Stimulated activated CD4-positive, alpha-beta T cell treated with anti-CD3 and anti-CD28 coated beads, TNF-alpha, amount 100 ng/mL, for 48 hours (primary cell): ENCODE measurements around the gene CCDC91.

Experiments
- DNase-seq, 3 donors: peaks; one replicate each; pipeline ENCODE4 v3.0.0-alpha.2; 2020; ENCODE audit warnings: low read depth in 3 of 3

The CCDC91 gene

DNA sequence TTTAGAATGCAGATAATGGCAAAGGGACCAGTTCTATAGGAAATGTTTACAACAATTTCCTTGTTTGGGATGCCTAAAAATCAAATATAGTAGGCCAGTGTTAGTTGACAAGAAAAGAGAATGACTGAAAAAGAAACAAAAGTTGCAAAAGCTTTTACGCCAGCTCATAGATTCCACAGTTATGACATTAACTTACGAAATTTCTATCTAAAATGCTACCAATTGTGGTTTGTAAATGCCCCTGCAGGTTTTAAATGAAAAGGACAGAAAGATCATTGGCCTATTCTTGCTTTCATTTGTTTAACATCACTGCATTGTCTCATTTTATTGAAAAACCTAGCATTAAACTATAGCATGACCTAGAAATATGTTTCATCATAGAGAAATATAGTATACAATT lies 345.8 kb downstream of the CCDC91 start:
- DNase-seq = no peak

GRCh38 chr12:28537474-28537873 lies 347.2 kb downstream of the CCDC91 start:
- no peak for DNase-seq

DNA sequence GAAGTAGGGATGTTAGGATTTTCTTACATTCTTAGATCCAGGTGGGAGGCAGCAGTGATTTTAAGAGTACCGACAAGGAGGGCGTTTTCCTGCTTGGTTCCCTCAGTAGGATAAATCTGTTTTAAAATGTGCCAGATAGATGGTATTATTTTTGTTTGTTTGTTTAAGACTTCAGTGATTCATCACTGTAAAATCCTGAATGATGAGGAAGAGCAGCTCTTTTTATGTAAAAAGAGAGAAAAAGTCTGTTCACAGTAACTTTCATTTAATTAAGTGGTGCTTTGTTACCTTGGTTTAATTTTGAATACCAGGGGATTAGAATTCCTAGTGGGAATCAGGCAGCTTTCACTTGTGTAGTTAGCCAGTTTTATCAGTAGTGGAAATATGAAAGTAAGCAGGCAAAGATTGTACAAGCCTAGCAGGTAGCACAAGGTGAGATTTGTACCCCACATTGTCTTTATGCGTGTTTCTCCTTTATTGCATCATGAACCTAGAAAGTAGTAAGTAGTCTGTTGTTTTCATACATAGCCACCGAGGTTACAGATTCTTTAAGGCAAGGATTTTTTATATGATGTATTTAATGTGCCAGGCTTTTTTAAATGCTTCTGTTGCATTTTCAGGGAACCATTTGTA lies 349.6 kb downstream of the CCDC91 start:
- DNase-seq = no peak

GRCh38 chr12:28540324-28540714 lies 350.1 kb downstream of the CCDC91 start:
- DNase-seq = no peak

GRCh38 chr12:28543021-28543890 lies 353.0 kb downstream of the CCDC91 start:
- DNase-seq = no peak

- DNase-seq = no peak
Observed at GRCh38 chr12:28550757-28551704, 360.8 kb downstream of the CCDC91 start.

DNA sequence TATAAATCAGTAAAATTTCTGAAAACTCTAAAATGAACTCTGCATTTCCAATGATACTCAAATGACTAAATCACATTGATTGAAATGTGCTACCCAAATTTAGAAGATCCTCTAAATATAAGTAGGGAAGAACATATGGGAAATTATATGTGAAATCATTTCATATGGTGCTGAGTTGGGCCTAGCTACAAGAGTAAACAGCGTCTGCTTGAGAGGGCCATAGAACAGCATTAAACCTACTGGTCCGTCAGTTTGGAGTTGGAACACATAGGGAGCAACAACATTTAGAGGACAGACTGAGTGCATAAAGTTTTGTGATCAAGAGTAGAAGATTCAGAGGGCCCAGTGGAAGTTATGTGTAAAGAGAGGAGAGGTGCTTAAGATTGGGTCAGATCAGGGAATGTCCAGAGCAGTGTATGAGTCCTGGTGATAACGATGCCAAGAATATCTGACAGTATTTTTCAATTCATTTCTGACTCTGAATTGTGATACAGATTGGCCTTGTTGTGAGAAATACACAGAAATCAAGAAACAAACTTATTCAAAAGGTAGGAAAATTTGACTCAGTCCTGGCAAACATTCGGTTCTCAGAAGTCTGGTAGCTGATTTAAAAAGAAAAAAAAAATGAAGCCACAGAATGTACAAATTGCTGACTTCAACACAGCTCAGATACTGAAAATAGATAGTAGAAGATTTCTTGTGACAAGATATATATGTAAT lies 362.2 kb downstream of the CCDC91 start:
- no peak for DNase-seq

GRCh38 chr12:28555748-28556147 lies 365.5 kb downstream of the CCDC91 start:
- DNase-seq = no peak

GRCh38 chr12:28558250-28558649 lies 368.0 kb downstream of the CCDC91 start:
- no peak for DNase-seq

GRCh38 chr12:28563286-28563685 lies 373.0 kb downstream of the CCDC91 start:
- DNase-seq = no peak

DNA sequence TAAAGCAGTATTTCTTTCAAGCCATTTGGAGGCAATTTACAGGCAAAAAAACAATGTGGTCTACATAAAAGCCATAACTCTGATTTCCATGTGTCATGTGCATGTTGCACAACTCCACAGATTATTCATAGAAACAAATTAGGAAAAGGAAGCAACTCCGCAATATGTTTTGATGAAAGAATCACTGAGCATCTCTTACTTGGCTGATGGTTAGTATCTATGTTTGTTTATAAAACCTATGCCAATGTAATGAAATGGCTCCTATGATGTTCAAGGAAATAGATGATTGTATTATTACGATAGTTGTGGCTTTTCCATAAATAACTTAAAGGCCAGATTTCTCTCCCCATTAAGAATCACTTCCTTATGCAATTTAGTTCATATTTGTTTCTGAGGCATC lies 373.7 kb downstream of the CCDC91 start:
- DNase-seq = no peak

DNA sequence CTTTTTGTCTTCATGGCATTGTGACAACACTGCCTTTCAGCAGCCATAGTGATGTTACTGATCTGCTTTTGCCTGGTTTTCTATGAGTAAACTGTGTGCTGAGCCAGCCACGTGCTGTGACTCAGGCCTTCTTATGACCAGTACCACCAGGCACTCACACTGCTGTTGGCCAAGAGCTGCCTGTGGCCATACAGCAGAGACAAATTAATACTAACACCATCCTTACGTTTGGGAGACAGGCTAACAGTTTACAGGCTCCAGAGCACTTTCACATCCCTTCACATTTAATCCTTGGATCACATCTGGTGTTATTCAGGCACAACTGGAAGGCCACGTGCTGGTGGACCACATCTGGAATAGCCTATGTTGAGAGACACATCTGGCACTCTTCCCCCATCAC lies 377.9 kb downstream of the CCDC91 start:
- no peak for DNase-seq

DNA sequence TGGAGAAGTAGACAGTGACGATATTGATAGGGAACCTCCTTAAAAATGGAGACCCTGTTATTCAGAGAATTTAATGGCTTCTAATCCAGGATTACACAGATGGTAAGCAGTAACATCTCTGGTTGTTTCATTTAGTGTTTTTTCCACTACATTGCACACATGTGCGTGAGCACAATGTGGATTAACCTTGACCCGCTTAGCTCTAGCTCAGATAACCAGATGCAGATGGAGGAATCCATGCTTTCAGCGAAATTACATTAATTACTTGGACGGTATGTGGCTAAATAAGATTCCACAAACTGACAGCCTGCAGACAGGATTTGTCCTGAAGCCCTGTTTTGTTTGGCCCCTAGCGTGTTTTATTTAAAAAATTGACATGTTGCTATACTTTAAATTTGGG lies 378.4 kb downstream of the CCDC91 start:
- DNase-seq = no peak

DNA sequence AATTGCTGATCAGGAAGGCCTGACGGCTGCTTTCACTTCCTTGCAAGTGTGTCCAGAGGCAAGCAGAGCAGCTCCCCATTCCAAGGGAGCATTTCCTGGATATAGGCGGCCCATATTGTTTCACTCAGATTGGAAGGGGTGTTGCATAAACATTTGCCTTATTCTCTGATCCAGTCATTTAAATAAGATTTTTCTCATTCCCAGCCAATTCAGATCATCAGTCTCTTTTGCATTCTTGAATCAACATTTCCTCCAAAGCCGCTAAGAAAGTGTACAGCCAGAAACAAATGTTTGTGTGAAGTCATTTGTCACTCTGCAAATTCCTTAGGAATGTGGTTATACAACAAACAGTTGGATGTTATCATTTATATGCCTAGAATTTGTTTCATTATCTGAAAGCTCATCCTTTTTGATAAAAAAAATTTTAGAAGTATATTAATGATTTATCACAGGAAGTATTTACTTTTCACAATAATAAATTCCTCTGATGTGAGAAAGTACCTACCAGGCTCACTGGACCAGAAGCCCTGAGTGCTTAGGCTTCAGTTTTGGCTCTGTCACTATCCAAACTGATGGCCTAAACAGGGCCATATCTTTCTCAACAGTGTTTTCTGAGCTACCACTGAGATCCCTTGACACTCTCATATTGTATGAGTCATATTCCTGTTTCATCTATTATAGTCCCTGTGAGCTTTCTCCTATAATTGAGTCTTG lies 379.6 kb downstream of the CCDC91 start:
- no peak for DNase-seq

DNA sequence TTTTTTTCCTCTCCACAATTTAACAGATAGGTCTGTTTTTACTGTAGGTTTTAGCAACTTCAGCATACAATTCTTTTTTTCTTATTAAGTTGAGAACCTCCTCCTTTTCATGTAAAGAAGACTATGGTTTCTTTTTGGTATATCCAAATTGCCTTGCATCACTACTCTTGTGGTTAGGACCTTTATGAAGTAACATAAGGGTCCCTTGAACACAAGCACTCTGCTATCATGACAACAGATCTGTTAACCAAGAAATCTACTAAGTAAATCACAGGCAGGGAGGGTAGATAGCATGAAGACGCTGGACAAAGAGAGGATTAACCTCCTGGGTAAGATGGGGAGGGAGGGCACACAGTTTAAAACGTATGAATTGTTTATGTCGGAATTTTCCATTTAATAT lies 380.6 kb downstream of the CCDC91 start:
- DNase-seq = no peak

DNA sequence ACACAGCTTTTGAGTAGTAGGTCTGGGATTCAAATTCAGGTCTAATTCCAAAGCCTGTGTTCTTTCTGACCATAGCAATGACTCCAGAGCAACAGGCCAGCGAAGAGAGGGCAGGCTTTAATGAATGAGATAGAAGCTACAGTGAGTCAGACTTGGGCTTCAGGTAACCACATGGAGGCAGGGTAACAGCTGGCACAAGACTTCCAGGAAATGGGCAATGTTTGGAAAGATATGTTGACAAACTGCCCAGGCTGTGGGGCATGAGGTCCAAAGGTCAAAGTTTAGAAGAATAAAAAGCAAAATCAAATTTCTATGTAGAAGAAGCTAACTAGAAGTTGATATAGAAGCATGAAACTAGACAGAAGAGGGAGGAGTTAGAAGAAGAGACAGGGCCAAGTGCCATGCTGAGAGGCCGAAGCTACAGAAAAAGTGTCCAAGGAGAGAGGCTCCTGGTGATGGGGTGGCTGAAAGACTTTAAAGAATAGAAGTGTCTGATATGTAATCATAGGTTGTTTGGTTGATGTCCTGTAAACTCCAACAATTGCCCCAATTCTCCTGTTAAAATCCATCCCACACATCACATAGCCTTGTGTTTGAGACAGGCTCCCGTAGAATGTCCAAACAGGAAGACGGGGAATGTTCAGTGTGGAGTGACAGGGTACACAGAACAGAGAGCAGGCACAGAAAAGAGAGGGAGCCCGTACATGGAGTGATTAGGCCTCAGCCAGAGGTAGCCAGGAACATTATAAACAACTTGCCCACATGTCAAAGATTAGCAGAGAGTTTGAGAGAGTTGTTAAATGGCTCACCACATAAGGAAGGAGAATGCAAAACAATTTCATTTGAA lies 384.7 kb downstream of the CCDC91 start:
- no peak for DNase-seq

DNA sequence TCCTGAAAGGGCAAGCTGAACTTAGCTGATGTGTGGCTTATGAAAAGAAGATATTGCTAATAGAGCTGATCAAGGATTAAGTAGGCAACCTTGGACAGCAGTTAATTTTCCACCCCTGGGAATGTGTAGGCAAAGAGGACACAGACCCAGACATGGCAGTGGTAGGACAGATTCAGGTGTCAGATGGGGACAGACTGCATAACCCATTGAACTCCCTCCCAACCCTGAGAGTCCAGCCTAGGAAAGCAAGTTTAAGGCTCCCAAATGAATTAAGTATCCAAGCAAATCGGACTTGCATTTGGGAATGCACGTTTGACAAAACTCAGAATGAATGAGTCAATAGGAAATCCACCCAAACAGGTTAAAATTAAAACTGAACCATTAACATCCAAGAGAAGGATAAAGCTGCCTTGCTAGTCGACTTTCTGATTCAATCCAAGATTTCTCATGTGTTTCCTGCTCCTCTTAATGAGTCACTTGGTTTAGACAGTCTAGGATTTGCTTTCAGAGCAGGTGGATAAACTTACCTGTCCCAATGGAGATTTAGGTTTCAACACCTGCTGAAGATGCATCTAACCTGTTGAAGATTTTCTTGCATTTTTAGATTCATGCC lies 385.4 kb downstream of the CCDC91 start:
- no peak for DNase-seq

DNA sequence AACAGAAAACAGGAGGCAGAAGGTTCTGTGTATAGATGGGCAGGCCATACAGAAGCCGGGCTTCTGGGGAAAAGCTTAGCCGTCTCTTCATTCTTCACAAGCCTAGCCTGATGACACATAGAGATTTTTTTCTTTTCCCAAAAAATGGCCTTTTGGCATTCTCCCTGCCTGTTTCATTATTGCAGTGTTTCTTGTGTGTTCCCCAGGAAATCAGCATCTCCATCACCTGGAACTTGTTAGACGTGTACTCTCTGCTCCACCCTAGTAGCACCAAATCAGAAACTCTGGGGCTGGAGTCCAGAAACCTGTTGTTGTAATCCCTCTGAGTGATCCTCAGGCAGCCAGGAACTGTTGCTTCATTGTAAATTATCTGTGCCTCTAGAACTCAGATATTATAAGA lies 388.1 kb downstream of the CCDC91 start:
- no peak for DNase-seq

DNA sequence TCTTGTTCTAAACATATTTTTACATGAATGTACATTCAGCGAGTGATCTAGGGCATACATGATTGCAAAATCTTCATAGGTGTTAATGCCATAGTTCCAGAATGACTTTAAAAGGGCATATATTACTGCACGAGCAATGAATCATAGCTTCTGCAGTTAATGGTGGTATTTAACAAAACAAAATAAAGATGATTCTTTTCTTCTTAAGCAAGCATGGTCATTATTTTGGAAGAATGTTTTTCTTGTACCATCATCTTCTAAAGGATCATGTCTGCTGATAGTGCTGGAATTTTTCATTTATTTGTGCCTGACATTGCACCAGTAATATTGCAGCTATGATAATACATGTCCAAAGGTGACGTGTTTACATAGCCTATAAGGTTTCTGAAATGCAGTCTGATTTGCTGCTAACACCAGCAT lies 388.6 kb downstream of the CCDC91 start:
- no peak for DNase-seq
